SKM-1 (cell line): ENCODE data around the gene CALN1.
"Not testable (repeated sequence)": the region's sequence is repeated elsewhere in the genome, so short reads cannot be mapped to it uniquely, and the experiment has no call there.

Experiments used
- DNase-seq: peaks from one replicate; lab custom pipeline; 2025; ENCODE audit not compliant: unreplicated experiment; lab: John Stamatoyannopoulos, UW

The CALN1 gene

GRCh38 chr7:71824006-71824760, 588.0 kb downstream of the CALN1 start:
- DNase-seq = no peak

GRCh38 chr7:71822406-71822805, 589.7 kb downstream of the CALN1 start:
- DNase-seq = not testable (repeated sequence)

GRCh38 chr7:71817916-71818315, 594.2 kb downstream of the CALN1 start:
- no peak for DNase-seq

- no peak for DNase-seq
Measured at GRCh38 chr7:71808115-71808514, 604.0 kb downstream of the CALN1 start.

GRCh38 chr7:71804256-71804655, 607.9 kb downstream of the CALN1 start:
- DNase-seq = no peak

- DNase-seq = no peak
Measured at GRCh38 chr7:71801976-71802375, 610.2 kb downstream of the CALN1 start.

GRCh38 chr7:71800321-71800720, 611.8 kb downstream of the CALN1 start:
- DNase-seq = no peak

GRCh38 chr7:71795410-71795809, 616.7 kb downstream of the CALN1 start:
- no peak for DNase-seq

GRCh38 chr7:71793251-71793650, 618.9 kb downstream of the CALN1 start:
- no peak for DNase-seq

GRCh38 chr7:71787513-71787912, 624.6 kb downstream of the CALN1 start:
- no peak for DNase-seq

GRCh38 chr7:71785216-71785615, 626.9 kb downstream of the CALN1 start:
- no peak for DNase-seq

- no peak for DNase-seq
Measured at GRCh38 chr7:71784781-71785180, 627.4 kb downstream of the CALN1 start.

- no peak for DNase-seq
Measured at GRCh38 chr7:71784180-71784579, 628.0 kb downstream of the CALN1 start.

GRCh38 chr7:71783779-71784178, 628.4 kb downstream of the CALN1 start:
- DNase-seq = no peak

- DNase-seq = no peak
Measured at GRCh38 chr7:71782051-71782450, 630.1 kb downstream of the CALN1 start.

GRCh38 chr7:71780282-71780681, 631.9 kb downstream of the CALN1 start:
- no peak for DNase-seq

GRCh38 chr7:71777278-71777677, 634.9 kb downstream of the CALN1 start:
- no peak for DNase-seq

GRCh38 chr7:71776726-71777125, 635.4 kb downstream of the CALN1 start:
- no peak for DNase-seq

GRCh38 chr7:71775648-71776047, 636.5 kb downstream of the CALN1 start:
- no peak for DNase-seq

GRCh38 chr7:71772779-71773178, 639.4 kb downstream of the CALN1 start:
- DNase-seq = no peak

GRCh38 chr7:71770269-71770907, 641.8 kb downstream of the CALN1 start:
- DNase-seq = no peak

- no peak for DNase-seq
Measured at GRCh38 chr7:71769326-71769725, 642.8 kb downstream of the CALN1 start.

GRCh38 chr7:71768450-71768849, 643.7 kb downstream of the CALN1 start:
- no peak for DNase-seq
